GM23248 (cell line): ENCODE measurements around the gene IFI27. TPM values are rescaled to one million over a fixed set of nuclear protein-coding genes. Genes with fewer than 3 reads are reported as not detected.

Experiments used
- DNase-seq: peaks from one replicate; pipeline ENCODE4 v3.0.0-alpha.2; 2015
- H2AFZ ChIP-seq: fragments of 200-600 bp; sonication (generic); 2 replicates; pipeline ENCODE4 v1.6.1; 2016; ENCODE audit warnings: antibody characterized with exemption
- H3F3A ChIP-seq: fragments of 200-600 bp; sonication (generic); 2 replicates; pipeline ENCODE4 v1.6.1; 2016; ENCODE audit warnings: mild to moderate bottlenecking, antibody characterized with exemption, mixed run types; ENCODE audit not compliant: insufficient read depth
- H3K27ac ChIP-seq: fragments of 200-600 bp; sonication (generic); 2 replicates; pipeline ENCODE4 v1.5.1; 2016; ENCODE audit warnings: mild to moderate bottlenecking
- H3K27me3 ChIP-seq: fragments of 200-600 bp; sonication (generic); replicated peaks from 2 replicates; pipeline ENCODE4 v1.6.1; 2016; ENCODE audit warnings: mild to moderate bottlenecking; ENCODE audit not compliant: insufficient read depth
- H3K36me3 ChIP-seq: fragments of 200-600 bp; sonication (generic); 2 replicates; pipeline ENCODE4 v1.6.1; 2016; ENCODE audit warnings: low read depth, mild to moderate bottlenecking
- H3K4me1 ChIP-seq: fragments of 200-600 bp; sonication (generic); 2 replicates; pipeline ENCODE4 v1.6.1; 2016; ENCODE audit warnings: mild to moderate bottlenecking; ENCODE audit not compliant: insufficient read depth
- H3K4me2 ChIP-seq: fragments of 200-600 bp; sonication (generic); one replicate; pipeline ENCODE4 v1.6.1; 2016; ENCODE audit warnings: mild to moderate bottlenecking; ENCODE audit not compliant: unreplicated experiment
- H3K4me3 ChIP-seq: fragments of 200-600 bp; sonication (generic); 2 replicates; pipeline ENCODE4 v1.5.1; 2016; ENCODE audit warnings: mild to moderate bottlenecking
- H3K79me2 ChIP-seq: fragments of 200-600 bp; sonication (generic); 2 replicates; pipeline ENCODE4 v1.6.1; 2016; ENCODE audit warnings: mild to moderate bottlenecking; ENCODE audit not compliant: insufficient read depth
- H3K9ac ChIP-seq: fragments of 200-600 bp; sonication (generic); 2 replicates; pipeline ENCODE4 v1.6.1; 2016; ENCODE audit warnings: mild to moderate bottlenecking
- H3K9me2 ChIP-seq: fragments of 200-600 bp; sonication (generic); 2 replicates; pipeline ENCODE4 v1.6.1; 2016; ENCODE audit warnings: mixed run types, mild to moderate bottlenecking, moderate library complexity; ENCODE audit not compliant: insufficient read depth
- H3K9me3 ChIP-seq: fragments of 200-600 bp; sonication (generic); one replicate; pipeline ENCODE4 v1.6.1; 2017; ENCODE audit warnings: low read depth
- H4K20me1 ChIP-seq: fragments of 200-600 bp; sonication (generic); 2 replicates; pipeline ENCODE4 v1.6.0; 2016; ENCODE audit not compliant: insufficient read depth
- EZH2 ChIP-seq: fragments of 200-600 bp; sonication (generic); IDR thresholded peaks from 2 replicates; pipeline ENCODE4 v1.6.1; 2018; ENCODE audit warnings: antibody characterized with exemption, mild to moderate bottlenecking; ENCODE audit not compliant: insufficient read depth, poor library complexity, severe bottlenecking
- EZH2phosphoT487 ChIP-seq: fragments of 200-600 bp; sonication (generic); IDR thresholded peaks from 2 replicates; pipeline ENCODE4 v1.6.1; 2018; ENCODE audit warnings: antibody characterized with exemption, moderate library complexity, mild to moderate bottlenecking, low read depth; ENCODE audit not compliant: insufficient read depth
- WGBS, 2 experiments: methylation state at CpG; one replicate each; pipeline ENCODE4 v1.1.6; 2015 to 2017; ENCODE audit warnings: low lambda C conversion rate in 2 of 2, low coverage in 1 of 2; ENCODE audit errors: missing lambda C conversion rate in 2 of 2; 5-methylcytosine and 5-hydroxymethylcytosine counted together
- in situ Hi-C: fragments of 300-500 bp; cut with MboI; formaldehyde crosslinking; loops from 2 replicates; pipeline ENCODE4 v1.15.0; 2020
- polyA plus RNA-seq: library from polyadenylated mRNA; unstranded; fragments of >200 nt; fragmentation: Nextera tagmentation; extraction: Ambion mirVana; gene quantifications from 2 replicates; pipeline ENCODE4 v1.2.1, GENCODE V29; 2016
- total RNA-seq: library from RNA; depleted of rRNA; stranded (reverse); fragments of >200 nt; shearing (Covaris generic); gene quantifications from 2 replicates; pipeline ENCODE4 v1.2.3, GENCODE V29; 2014

IFI27 gene
- total and polyA plus RNA-seq, 2 experiments from 2014 or later = not detected

DNA sequence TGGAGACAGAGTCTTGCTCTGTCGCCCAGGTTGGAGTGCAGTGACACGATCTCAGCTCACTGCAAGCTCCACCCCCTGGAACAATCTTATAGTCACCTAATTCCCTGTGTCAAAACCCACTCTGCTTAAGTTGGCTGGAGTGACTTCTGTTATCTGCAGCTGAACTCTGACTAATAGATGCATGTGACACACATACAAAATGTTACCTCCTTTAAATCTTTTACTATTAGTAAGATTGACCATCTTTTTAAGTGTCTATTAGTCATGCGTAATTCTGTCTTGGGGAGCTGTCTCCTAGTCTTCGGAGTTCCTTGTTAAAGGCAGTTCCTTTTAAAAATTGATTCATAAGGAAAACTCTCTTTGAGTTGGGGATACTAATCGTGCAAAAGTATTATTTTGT, 22.0 kb upstream of the IFI27 start:
- Histone ChIP-seq H3K36me3 (no peaks in the 10 kb centered on the region), H3K9ac (no peak overlapping the region), H3F3A (peaks cover 15% of the 10 kb centered on the region), H3K4me3 (no peak overlapping the region), H3K79me2 (peaks cover 4% of the 10 kb centered on the region; the same call in 1 of the 2 replicates), H3K9me3 (no peaks in the 10 kb centered on the region), H3K9me2 (no peaks in the 10 kb centered on the region), H3K27me3 (no peaks in the 10 kb centered on the region), H3K4me2 (peak overlapping the region; percentile 10), H4K20me1 (no peaks in the 10 kb centered on the region), H2AFZ (no peak overlapping the region), H3K4me1 (peaks cover 17% of the 10 kb centered on the region), H3K27ac (no peak overlapping the region)
- in situ Hi-C loops = no loop called here
- DNase-seq = peak; percentile 72
- 57 to 65% methylated on average over 5 of the region's 5 CpGs for WGBS, 2 experiments
- TF ChIP-seq EZH2 = no peak

DNA sequence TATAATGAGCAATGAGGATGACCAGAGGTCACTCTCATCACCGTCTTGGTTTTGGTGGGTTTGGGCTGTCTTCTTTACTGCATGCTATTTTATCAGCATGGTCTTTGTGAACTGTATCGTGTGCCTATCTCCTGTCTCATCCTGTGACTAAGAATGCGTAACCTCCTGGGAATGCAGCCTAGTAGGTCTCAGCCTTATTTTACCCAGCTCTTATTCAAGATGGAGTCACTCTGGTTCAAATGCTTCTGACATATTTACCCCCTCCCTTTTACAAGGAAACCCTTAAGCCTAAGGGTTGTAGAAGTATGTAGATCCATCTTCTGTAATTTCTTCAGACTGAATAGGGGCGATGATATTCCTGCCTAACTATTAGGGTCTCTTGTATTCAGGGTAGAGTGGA, 21.1 kb upstream of the IFI27 start:
- Histone ChIP-seq H3K9me2 (no peaks in the 10 kb centered on the region), H3K79me2 (no peaks in the 10 kb centered on the region)

DNA sequence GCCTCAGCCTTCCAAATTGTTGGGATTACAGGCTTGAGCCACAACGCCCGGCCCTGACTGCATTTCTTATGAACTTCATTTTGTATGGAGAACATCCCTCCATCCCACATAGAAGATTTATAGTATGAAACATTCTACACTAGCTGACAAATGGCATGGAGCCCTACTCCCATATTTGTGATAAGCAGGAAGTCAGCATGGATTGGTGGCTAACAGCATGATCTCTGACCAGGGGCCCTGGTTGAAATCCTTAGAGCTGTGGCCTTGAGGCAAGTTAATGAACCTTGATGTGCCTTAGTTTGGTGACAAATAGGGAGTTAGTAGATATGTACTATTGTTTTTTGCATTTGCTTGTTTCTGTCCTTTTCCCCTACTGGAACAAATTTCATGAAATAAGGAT, 17.1 kb upstream of the IFI27 start:
- TF ChIP-seq EZH2 = no peak
- TF ChIP-seq EZH2phosphoT487 = no peak

More for the DNA sequence above, 21.1 kb upstream of the IFI27 start:
- peaks cover 15% of the 10 kb centered on the region for H3F3A ChIP-seq
- 45 to 51% methylated on average over 4 of the region's 4 CpGs for WGBS, 2 experiments
- no peak for TF ChIP-seq EZH2
- H3K27ac ChIP-seq = no peak overlapping the region
- H3K9ac ChIP-seq = no peak overlapping the region
- no peak for DNase-seq
- H4K20me1 ChIP-seq = no peaks in the 10 kb centered on the region
- no peak overlapping the region for H2AFZ ChIP-seq
- H3K27me3 ChIP-seq = no peaks in the 10 kb centered on the region
- H3K4me1 ChIP-seq = peaks cover 17% of the 10 kb centered on the region
- H3K36me3 ChIP-seq = no peaks in the 10 kb centered on the region
- no peak overlapping the region for H3K4me3 ChIP-seq
- no peaks in the 10 kb centered on the region for H3K9me3 ChIP-seq
- no peak overlapping the region for H3K4me2 ChIP-seq
- in situ Hi-C loops = no loop called here

DNA sequence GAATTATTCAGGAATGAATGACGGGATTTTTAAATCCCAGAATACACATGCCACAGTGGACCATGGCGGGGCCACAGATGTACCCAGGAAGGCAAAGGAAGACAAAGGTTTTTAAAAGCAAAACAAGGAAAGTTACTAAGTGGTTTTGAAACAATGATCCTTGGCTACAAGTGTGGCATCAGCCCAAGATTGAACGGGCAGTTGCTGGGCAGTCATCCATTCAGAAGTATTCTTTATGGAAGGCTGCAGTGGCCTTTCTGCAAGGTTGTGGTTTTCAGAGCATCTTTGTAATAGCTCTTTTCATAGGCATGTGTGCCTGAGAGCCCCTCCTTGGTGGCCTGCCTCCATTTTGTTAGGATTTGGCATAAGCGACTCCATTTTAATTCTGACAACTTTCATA, 13.4 kb upstream of the IFI27 start:
- in situ Hi-C loops = no loop called here
- Histone ChIP-seq H4K20me1 (no peaks in the 10 kb centered on the region), H3K9me2 (no peaks in the 10 kb centered on the region), H3K79me2 (no peaks in the 10 kb centered on the region), H3K27ac (no peak overlapping the region), H3K4me3 (no peak overlapping the region), H3K36me3 (no peaks in the 10 kb centered on the region), H3K9me3 (no peaks in the 10 kb centered on the region), H3K27me3 (no peaks in the 10 kb centered on the region), H3K4me2 (no peak overlapping the region), H3K4me1 (peaks cover 20% of the 10 kb centered on the region), H2AFZ (no peak overlapping the region), H3F3A (peaks cover 20% of the 10 kb centered on the region), H3K9ac (no peak overlapping the region)
- no peak for DNase-seq
- 96 to 98% methylated on average over 4 of the region's 4 CpGs for WGBS, 2 experiments
- TF ChIP-seq EZH2phosphoT487 (no peak), EZH2 (no peak)

More for the DNA sequence above, 17.1 kb upstream of the IFI27 start:
- Histone ChIP-seq H3K79me2 (no peaks in the 10 kb centered on the region), H3K27me3 (no peaks in the 10 kb centered on the region), H3K27ac (no peak overlapping the region), H3K4me1 (peaks cover 16% of the 10 kb centered on the region), H3F3A (peaks cover 16% of the 10 kb centered on the region), H3K9me3 (no peaks in the 10 kb centered on the region), H4K20me1 (no peaks in the 10 kb centered on the region), H3K36me3 (no peaks in the 10 kb centered on the region), H3K9me2 (no peaks in the 10 kb centered on the region), H3K4me2 (no peak overlapping the region), H2AFZ (no peak overlapping the region), H3K9ac (no peak overlapping the region), H3K4me3 (no peak overlapping the region)
- 95 to 100% methylated on average over 2 of the region's 2 CpGs for WGBS, 2 experiments
- in situ Hi-C loops = no loop called here
- no peak for DNase-seq
